Ureter (tissue), 1 donor: Measurements from ENCODE around the gene RTP2. TPM values are rescaled to one million over a fixed set of nuclear protein-coding genes. Genes with fewer than 3 reads are reported as not detected.
A peak's percentile ranks its signal among the peaks of the same experiment; 100 is the strongest.
"Not testable (repeated sequence)": the region's sequence is repeated elsewhere in the genome, so short reads cannot be mapped to it uniquely, and the experiment has no call there.

Source experiments
- DNase-seq: peaks from one replicate; pipeline ENCODE4 v3.0.0-alpha.2; 2020; ENCODE audit warnings: low spot score
- total RNA-seq: library from RNA; stranded (reverse); gene quantifications from one replicate; pipeline ENCODE4 v1.2.4, GENCODE V29; 2023
- donor health status: DM: yes; HTN: yes; CAD: no.

Gene RTP2
- total RNA-seq, 1 donor from 2014 or later = not detected

DNA sequence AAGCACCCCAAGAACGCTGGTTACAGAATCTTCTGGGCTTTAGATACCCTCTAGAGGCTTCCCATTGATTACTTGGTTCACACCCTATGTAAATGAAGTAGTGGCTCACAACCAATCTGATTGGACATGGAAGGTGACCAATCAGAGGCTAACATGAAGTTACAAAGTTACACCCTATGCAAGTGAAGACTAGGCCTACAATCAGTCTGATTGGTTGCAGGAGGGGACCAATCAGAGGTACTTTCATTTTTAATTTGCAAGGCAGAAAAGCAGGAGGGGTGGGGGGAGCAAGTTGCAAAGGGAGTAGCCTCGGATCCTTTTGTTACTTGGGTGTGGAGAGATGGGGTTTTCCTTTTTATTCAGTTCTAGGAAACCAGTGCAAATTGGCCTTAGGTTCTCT lies 11.1 kb upstream of the RTP2 start:
- no peak for DNase-seq

DNA sequence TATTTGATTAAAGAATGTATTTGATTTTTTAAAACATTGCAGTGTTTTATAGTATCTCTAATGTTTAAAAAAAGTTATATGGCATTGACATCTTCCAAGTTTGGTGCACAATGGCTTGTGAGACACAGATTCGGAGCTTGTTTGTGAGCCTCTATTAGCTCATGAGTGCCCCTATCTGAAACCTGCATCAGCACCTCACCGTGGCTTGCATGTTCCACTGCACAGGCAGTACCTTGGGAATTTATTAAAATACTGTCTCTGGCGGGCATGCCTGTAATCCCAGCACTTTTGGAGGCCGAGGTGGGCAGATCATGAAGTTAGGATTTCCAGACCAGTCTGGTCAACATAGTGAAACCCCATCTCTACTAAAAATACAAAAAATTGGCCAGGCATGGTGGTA lies 6.8 kb upstream of the RTP2 start:
- DNase-seq = no peak

DNA sequence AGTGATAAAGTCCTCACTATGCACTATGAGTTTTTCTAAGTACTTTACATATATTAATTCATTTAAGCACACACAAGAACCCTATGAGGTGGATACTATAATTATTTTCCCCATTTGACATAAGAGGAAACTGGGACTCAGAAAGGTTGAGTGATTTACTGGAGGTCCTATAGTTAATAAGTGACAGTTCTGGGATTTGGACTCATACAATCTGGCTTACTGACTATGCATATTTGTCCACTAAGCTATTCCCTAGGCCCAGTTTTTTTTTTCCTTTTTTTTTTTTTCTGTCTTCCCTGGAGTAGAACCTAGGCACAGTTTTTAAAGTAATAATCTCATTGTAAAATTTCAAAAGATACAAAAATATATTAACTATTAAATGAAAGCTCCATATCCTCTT lies 6.3 kb upstream of the RTP2 start:
- no peak for DNase-seq

DNA sequence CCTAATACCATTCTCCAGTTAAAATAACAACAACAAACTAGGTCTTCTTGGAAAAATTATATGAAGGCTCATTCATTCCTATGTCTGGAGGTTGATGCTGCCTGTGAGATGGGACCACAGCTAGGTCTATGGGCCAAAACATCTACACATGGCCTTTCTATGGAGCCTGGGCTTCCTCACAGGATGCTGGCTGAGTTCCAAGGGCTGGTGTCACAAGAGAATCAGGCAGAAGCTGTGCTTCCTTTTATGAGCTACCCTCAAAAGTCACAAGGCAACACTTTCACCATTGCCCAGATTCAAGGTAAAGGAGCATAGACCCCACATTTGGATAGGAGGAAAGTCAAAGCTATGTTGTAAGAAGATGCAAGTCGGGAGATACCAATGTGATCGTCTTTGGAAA lies 4.6 kb upstream of the RTP2 start:
- DNase-seq = no peak

DNA sequence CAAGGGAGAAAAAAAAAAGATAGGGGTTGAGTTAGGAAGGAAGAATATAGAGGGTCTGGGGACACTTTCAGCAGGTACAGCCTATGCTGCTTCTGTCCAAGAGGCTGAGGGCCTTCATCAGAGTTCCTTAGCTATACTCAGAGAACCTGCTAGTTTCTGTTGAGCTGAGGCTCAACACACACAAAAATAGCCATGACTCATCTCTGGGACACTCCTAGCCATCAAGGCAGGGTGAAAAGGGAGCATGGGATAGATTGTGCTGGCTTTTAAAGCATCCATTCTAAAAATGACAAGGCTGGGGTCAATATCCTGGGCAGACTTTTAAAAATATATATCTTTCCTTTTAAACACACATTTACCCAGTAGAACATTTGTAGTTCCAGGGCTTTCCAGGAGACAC lies 2.8 kb upstream of the RTP2 start:
- no peak for DNase-seq

DNA sequence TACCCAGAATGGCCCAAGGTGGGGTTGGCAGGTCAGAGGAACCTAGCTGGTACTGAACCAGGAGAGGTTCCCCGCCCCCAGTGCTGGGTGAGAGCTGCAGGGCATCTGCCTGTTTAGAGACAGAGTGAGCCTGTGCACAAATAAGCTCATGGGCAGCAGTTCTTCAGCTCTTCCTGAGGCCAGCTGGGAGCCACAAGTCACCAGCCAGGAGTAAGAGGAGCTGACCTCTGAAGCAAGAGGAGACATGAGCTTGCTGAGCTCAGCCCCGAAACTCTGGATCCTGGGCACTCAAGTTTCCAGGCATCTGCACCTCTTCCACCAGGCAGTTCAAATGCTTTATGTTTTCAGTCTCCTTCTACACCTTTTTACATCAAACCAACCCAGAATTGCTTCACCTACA lies 2.1 kb downstream of the RTP2 start:
- DNase-seq = no peak

DNA sequence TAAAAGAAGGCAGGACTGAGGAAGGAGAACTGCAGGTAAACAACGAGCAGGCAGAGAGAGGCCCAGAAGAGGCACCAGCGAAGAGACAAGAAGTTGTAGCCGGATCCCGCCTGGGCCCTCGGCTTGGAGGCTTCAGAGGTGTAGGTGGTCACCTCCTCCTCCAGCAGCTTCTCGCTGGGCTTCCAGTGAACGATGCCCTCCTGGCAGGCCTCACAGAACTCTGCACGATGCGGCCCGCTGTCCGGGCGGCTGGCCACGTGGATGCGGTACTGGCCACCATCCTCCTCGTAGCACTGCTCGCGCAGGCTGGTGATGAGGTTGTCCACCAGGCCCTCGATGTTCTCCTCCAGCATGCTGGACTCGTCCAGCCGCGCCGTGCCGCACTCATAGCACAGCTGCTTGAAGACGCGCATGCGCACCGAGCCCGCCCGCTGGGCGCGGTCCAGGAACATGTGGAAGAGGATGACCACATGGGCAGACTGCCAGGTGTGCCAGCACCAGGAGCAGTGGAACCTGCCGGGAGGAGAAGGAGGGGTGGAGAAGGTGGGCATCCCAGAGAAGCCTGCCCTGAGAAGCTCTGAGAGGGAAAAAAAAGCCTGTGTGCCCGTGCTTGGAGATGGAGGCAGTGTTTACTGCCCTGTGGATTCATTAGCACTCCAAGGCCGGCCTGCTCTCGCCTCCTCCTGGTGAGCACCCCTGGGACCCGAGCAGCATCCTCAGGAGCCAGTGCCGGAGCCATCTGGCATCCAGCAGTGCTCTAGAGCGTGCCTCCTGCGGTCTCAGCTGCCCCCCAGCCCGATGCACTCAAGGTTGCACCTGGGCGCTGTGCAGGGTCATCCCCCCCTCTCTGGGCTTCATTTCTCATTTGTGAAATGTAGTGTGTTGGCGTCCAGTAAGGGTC lies 3.6 kb downstream of the RTP2 start:
- no peak for DNase-seq

DNA sequence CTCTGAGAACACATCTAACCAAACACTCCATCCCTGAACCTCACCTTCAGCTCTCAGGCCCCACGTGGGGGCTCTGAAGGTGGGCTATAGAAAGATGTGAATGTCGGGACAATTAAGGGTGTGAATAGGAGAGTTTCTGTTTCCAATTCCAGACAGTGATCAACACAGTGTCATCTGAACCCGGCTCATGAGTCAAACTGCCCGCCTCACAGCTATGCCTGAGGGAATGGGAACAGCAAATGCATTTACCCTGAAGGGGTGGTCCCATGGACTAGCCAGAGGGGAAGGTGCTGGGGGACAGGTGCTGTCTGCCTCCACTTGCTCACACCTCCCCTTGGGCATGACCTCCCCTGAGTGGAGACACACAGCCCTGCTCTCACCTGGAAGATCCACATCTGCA lies 6.3 kb downstream of the RTP2 start:
- DNase-seq = no peak

DNA sequence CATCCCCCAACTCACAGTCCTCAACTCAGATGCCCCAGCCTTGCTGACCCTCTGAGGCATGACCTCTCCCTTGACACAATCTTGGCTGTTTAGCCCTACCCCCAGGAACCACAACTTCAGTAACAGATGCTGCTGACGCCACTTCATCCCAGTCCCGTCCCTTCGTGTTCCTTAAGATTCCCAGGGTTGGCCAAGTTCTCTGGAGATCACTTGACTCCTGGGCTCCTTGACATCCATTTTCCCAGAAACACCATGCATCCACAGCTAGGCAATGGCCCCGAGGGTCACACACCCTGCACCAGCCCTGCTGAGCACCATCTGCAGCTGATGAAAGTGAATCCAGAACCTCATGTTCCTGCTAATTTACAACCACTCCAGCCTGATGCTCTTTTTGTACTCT lies 6.9 kb downstream of the RTP2 start:
- no peak for DNase-seq

DNA sequence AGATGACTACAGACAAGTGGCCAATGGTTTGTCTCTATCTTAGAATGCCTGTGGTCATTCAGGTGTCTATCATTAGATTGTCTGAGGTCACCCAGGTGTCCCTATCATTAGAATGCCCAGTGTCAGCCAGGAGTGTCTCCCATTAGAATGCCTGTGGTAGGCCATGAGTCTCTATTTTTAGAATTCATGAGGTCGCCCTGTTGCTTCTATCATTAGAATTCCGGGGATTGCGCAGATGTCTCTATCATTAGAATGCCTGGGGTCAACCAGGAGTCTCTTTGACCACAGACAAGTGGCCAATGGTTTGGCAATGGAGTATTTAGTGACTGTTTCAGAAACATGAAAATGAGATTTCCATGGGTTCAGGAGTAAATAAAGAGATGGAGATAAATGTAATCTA lies 7.6 kb downstream of the RTP2 start:
- no peak for DNase-seq

DNA sequence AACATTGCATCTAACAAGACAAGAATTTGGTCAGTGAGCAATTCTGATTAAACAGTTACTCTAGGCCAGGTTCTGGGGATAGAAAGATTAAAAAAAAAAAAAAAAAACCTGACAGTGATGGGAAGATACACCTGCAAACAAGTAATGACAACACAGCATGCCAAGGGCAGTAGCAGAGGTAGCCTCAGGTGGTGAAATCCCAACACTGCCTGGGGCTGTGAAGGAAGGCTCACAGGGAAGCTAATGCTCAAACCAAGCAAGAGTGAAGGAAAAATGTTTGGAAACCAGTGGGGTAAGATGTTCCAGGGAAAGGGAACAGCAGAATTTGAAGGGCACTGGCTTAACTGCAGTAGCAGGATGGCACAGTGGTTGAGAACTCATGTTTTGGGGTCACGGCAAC lies 8.9 kb downstream of the RTP2 start:
- no peak for DNase-seq

DNA sequence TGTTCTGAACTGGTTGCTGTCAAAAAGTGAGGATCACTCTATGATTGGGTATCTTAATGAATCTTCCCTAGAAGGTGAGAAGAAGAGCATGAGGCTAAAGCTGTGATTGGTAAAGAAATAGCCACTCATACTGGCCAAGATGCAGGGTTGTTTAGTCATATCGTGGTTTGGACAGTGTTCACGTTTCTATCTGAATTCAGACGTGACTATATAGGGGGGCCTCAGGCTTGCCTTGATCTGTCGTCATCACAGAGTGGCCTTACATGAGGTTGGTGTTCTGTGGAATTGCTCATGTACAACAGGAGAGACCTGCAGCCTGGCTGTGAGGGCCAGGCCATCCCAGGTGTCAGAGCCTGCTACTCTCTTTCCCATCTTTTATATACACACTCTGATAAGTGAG lies 12.4 kb downstream of the RTP2 start:
- DNase-seq = no peak

DNA sequence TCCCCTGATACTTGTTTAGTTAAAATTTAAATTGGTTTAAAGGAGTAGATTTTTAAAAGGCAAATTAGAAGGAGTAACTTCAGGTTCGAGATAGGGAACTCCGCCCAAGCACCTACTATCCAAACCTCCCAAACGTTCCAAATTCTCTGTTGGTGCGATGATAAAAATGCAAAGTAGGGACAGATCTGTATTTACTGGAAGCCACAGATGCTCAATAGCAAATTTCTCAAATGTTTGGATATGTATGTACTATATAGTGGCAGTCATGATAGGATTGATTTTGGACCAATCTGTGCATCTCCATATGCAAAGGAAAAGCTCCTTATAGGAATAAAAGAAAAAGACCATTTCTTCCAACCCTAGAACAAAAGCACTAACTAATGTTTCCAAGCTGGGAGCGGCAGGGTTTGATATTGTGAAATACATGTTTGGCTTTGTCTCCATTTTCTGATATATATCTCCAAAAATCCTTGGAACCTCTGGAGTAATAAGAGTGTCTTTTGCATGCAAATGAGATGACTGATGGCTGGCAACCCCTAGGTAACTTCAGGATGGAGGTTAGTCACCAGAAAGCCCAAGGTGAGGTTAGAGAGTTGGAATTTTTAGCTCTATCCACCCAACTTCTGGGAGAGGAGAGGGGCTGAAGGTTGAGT lies 15.6 kb downstream of the RTP2 start:
- no peak for DNase-seq

DNA sequence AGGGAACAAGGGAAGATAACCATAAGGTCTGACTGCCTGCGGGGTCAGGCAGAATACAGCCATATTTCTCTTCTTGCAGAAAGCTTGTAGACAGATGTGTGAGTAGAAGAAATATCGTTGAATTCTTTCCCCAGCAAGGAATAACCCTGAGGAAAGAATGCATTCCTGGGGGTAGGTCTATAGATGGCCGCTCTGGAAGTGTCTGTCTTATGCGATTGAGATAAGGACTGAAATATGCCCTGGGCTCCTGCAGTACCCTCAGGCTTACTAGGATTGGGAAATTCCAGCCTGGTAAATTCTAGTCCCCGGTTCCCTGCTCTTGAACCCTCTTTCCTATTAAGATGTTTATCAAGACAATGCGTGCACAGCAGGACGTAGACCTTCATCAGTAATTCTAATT lies 16.4 kb downstream of the RTP2 start:
- DNase-seq = no peak

DNA sequence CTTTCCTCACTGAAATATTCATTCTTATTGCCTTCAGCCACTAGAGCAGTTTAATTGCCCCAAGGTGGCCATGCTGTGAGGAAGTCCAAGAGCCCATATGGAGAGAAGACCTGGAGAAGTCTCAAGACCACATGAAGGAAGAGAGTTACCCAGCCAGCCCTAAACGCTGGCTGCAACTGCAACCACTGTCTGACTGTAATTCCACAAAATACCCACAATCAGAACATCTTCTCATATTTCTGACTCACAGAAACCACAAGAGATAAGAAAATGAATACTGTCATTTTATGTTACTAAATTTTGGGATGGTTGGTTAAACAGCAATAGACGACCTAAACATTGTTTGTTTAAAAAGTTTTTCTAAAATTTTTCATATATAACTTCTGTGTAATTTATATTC lies 17.5 kb downstream of the RTP2 start:
- DNase-seq = no peak

DNA sequence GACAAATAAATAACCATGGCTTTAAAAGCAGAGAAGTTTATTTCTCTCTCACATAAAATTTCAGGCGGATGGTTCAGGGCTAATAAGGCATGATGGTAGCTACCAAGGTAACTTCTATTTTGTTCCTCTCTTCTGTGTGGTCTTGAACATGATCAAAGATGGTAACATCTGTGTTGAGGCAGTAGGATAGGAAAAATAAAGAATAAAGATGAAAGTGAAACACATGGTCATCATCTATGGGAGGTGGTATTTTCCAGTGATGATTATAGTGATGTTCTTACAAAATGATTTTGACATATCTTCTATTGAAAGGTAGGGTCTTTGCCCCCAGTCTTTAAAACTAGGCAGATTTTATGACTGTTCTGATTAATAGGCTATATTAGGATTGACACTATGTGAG lies 17.9 kb downstream of the RTP2 start:
- DNase-seq = no peak

DNA sequence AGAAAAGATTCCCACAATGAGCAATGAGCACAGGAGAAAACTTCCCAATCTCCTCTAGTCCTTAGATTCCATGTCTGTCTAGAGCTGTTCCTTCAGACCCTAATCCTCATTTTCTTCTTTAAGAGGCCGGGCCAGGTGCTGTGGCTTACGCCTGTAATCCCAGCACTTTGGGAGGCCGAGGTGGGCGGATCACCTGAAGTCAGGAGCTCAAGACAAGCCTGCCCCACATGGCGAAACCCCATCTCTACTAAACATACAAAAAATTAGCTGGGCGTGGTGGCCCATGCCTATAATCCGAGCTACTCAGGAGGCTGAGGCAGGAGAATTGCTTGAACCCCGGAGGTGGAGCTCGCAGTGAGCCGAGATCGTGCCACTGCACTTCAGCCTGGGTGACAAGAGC lies 20.6 kb downstream of the RTP2 start:
- not testable (repeated sequence) for DNase-seq

DNA sequence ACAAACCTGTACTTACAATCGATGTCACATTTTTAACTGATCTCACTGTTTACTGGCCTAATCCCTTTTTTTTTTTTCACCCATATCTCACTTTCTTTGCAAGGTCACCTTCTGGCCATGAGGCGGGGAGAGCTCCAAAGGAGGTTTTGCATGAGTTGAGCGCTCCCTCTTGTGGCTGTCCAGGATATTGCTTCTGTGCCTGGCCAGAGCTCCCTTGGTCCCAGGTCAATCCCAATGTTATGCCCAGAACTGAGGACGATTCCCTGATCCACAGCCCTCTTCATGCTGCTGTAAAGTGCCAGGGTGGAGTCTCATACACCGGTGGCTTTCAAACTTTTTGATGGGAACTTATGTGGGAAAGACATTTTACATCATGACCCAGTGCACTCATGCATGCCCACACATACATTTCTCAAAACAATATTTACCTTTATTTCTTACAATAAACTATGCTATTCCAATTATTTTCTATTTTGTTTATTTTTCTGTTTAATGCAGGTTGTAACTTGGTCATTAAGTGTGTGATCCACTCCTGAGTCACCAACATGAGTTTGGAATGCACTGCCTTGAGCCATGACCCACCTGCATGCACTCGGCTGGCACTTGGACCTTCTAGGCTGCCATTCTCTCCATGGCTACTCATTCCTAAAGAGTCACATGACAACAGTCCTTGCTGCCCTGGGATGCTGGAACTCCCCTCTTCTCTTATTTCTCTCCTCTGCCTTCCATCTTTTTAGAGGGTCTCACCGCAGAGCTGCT lies 22.5 kb downstream of the RTP2 start:
- DNase-seq = peak; percentile 78

DNA sequence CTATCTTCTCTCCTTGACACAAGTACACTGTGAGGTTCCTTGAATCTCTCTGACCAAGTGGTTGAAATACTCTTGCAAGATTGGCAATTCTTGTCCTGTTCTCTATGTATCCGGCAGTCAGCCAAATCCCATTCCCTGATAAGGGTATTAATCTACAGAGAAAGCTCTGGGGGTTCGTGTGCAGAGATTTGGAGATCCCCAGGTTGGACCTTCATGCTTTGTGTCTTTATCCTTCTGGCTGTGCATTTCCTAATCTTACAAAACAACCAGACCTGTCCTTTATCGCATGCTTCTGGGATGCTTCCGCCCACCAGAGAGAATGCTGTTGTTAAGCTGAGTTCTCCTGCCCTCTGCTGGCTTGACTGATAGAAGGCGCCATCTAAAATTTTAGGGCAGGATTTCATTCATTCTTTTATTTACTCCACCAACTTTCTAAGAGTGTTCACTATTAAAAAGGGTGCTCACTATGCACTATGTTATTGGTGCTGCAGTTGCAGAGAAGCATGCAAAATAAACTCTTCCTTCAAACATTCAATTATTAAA lies 23.6 kb downstream of the RTP2 start:
- peak; percentile 55 for DNase-seq

DNA sequence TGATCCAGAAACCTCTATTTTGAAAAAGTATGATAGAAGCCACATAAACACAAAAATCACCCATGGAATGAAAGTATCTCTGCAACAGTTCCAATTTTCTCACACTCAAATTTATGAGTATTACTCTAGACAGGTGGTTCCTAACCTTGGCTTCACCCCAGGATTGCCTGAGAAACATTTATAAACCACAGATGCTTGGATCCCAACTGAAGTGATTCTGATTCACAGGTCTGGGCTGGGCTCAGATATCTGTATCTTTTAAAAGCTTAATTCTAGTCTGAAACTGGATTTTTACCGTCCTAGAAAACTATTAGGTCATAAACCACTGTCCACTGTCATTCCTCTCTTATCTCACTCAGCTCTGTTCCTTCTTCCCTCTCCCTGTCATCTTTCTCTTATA lies 24.8 kb downstream of the RTP2 start:
- DNase-seq = no peak

DNA sequence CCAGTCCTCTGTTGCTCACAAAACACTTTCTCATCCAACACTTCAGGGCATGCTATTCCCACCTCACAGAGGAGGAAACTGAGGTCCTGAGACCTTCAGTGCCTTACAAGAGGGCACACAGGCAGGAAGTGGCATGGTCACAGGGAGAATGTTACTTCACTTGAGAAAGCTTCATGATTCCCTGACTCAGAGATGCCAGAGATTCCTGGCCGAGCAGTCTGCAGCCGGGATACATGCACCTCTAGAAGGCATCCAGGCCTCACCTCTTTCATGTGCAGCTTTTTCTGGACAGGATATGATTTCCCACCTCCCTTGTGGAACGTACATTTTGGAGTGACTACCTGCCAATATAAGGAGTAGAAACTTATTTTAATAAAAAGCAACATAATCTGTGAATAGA lies 29.3 kb downstream of the RTP2 start:
- DNase-seq = no peak

DNA sequence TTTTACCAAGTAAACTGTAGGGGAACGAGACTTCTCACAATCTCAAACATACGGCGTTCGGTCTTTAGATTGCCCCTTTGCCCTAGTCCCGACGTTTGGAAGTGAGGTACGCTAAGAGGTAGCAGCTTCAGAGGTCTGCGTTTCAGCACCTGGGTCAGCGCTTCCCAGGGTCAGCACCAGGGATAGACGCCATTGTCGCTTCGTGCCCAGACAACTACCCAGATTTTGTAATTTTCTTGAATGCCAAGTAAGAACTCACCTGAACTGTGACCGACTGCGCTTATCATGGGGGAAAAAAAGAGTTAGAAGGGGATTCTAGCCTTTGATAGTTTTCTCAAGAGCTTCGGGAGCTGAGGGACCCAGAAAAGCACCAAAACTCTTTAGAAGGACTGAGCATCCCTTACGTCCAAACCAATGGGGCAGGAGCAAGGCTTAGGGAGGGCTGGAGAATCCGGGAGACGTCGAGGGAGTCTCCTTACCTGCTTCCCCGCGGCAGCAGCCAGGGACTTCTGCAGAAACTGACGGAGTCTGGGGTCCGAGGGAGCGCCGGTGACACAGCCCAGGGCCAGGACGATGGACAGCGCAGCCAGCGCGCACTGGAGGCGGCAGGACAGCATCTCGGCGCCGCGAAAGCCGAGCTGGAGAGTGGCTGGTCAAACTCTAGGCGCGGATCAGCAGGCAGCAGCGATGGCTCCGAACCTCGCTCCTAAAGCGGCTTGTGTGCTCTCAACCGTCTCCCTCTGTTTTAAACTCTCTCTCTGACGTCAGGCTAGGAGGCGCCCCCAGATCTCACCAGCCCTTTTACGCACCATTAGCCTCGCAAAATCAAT lies 32.5 kb downstream of the RTP2 start, which contains the start of gene SST:
SST (minus strand) TSS at position 720 of the 830 bp plus-strand sequence; CDS start at position 617, 103 bp downstream.
- peak; percentile 48 for DNase-seq
